DLD1 (cell line): ENCODE measurements around the gene LMNTD2.

ENCODE experiments used
- in situ Hi-C: cut with HindIII; loops from 2 replicates; pipeline ENCODE4 v1.10.0; 2017; ENCODE audit warnings: low sequenced_read_pairs

Gene LMNTD2

DNA sequence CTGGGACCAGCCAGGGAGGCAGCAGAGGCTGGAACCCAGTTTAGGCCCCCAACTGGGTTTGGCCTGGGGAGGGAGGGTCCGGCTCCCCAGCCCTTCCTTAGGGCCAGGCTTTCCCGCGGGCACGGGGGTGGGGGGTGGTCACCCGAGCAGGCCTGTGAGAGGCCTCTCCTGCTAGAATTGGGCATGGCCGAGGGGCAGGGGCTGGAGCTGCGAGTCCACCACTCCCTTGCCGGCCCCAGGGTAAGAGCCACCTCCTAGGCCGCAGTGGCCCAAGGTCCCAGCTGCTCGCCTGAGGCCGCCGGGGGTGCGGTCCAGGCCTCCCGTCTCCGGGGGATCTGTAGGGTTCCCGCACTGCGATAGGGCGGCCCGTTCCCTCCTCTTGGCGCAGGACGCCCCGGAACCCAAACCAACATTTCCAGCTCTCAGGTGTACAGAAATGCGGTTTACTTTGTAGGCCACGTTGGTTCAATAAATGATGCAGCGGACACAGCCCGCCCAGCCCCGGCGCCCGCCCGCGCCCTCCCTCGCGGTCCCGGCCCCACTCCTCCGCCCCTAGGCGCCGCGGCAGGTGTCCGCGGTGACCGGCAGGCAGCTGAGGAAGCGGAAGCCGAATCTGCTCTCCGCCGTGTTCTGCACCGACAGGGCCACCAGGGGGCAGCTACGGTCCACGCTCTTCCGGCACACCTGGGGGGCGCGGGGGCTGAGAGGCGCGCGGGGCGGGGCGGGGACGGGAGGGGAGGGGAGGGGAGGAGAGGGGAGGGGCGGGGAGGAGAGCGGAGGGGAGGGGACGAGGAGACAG is 5.9 kb downstream of the LMNTD2 start:
- in situ Hi-C loops: no loop called here

- in situ Hi-C loops: no loop called here
These were observed 6.6 kb downstream of the LMNTD2 start for GRCh38 chr11:553988-554340.

- in situ Hi-C loops: no loop called here
These were observed 7.2 kb downstream of the LMNTD2 start for GRCh38 chr11:553083-553987.

- in situ Hi-C loops: no loop called here
These were observed 8.9 kb downstream of the LMNTD2 start for GRCh38 chr11:551596-551995.

GRCh38 chr11:551131-551530 is 9.4 kb downstream of the LMNTD2 start:
- in situ Hi-C loops: no loop called here

DNA sequence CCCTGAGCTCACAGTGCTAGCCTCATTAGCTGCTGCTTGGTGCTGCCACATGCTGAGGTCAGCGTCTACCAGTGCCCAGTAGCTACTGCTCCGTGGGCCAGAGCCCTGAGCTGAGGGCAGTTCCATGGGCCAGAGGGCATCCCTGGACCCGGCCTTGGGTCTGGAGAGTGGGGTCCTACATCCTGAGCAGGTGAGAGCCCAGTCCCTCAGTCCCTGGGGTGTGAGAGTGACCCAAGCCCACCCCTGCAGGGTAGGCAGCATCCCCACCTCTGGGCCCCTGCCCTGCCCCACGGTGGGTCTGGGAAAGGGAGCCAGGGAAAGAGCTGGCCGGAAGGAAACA is 9.8 kb downstream of the LMNTD2 start:
- in situ Hi-C loops: no loop called here

DNA sequence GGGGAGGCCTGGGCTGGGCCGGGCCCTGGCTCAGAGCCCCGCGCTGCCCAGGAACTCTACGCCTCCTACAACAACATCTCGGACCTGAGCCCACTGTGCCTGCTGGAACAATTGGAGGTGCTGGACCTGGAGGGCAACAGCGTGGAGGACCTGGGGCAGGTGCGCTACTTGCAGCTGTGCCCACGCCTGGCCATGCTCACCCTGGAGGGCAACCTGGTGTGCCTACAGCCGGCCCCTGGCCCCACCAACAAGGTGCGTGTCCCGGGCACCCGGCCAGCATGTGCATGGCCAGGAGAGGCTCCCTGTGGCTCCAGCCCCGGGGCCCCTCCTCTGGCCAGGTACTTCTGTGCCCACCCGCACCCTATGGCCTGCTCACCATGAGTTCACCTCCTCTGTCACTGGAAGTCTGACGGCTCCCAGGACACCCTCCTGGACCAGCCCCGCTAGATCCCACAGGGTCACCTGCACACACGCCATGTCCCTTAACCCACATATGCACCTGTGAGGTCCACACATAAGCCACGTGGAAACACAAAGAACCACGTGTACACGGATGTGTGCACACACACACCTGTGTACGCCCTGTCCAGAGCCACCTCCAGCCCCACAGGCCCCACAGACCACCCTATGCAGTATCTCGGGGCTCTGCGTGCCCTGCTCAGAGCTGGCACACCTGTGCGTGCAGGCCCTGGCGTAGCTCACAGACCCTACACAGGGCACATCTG is 10.4 kb downstream of the LMNTD2 start:
- in situ Hi-C loops: no loop called here

GRCh38 chr11:548700-549603 is 11.6 kb downstream of the LMNTD2 start:
- in situ Hi-C loops: no loop called here

- in situ Hi-C loops: no loop called here
These were observed 15.4 kb downstream of the LMNTD2 start for GRCh38 chr11:545171-545570.

DNA sequence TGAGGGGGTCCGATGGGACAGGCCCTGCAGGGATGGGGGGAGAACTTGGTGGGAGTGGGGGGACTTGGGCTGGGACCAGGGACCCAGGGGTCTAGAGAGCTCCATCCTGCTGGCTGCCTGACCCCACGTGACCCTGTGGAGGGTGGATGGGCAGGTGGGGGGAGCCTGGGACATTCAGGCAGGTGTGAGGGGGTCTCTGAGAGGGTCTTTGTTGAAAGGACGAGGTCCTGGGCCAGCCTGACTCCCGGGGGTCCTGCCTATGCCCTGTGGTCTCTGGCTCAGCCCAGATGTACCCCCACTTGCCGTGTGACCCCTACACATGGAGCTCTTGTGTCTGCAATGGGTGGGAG is 15.7 kb downstream of the LMNTD2 start:
- in situ Hi-C loops: no loop called here

DNA sequence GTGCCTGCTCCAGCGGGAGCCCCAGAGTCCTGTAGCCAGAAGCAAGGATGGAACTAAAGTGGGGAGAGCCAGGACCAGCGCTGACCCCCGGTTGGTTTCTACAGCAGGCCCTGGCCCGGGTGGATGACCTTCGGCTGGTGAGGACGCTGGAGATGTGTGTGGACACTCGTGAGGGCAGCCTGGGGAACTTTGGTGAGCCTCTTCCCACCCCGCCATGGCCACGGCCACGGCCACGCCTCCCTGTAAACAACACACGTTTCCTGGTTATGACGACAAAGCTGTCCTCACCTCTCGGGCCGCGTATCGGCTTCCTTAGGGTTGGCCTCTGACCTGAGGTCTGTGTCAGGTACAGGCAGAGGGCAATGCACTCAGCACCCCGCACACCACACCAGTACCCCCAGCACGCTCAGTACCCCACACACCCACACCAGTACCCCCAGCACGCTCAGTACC is 19.1 kb downstream of the LMNTD2 start:
- in situ Hi-C loops: no loop called here

DNA sequence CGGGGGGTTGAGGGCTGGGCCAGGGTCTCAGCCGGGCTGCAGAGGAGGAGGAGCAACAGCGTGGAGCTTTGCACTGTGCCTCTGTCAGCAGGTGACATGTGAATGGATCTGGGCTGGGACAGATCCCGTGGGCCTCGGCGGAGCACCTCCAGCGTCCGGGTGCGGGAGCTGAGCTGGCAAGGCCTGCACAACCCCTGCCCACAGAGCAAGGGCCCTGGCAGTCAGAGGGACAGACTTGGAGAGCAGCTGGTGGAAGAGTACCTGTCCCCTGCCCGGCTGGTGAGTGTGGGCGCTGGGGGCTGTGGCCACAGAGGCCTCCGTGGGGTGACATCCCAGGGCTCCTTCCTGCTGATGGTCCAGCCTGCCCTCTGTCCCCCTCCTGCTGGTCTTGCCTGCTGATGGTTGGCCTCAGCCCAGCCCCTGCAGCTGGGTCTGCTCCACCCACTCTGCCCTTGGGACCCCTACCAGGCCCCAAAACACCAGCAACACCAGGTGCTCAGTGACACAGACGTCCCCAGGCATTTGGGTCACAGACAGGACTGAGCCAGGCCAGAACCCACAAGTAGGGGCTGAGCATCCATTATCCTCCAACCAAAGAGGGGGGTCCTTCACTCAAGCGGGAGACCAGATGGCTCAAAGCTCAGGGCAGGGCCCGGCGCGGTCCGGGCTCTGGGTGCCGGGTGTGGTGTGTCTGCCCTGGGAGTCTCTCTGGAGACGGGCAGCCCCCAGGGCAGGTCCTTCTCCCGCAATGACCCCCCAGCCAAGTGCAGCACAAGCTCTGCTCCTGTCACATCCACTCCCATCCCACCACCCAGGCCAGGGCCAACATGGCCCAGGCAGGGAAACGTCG is 19.7 kb downstream of the LMNTD2 start:
- in situ Hi-C loops: no loop called here

GRCh38 chr11:539971-540481 is 20.5 kb downstream of the LMNTD2 start:
- in situ Hi-C loops: no loop called here

GRCh38 chr11:538431-539051 is 22.0 kb downstream of the LMNTD2 start:
- in situ Hi-C loops: no loop called here

GRCh38 chr11:537622-538430 is 22.7 kb downstream of the LMNTD2 start:
- in situ Hi-C loops: no loop called here

- in situ Hi-C loops: no loop called here
These were observed 23.5 kb downstream of the LMNTD2 start, which contains the start of gene LRRC56 for GRCh38 chr11:536841-537621. LRRC56 (plus strand) TSS chr11:537527; CDS start chr11:540685, 3,158 bp downstream.
